ENCODE data around the gene PDE4C. TPM values are rescaled to one million over a fixed set of nuclear protein-coding genes. Genes with fewer than 3 reads are reported as not detected.
"Not testable (repeated sequence)": the region's sequence is repeated elsewhere in the genome, so short reads cannot be mapped to it uniquely, and the experiment has no call there.

Gene PDE4C
- total RNA-seq, 1 experiment from 2014 or later = 0.13 TPM

- peak; percentile 32 for DNase-seq (ENCODE audit: low read depth)
Observed at GRCh38 chr19:18223860-18224524, 2.2 kb downstream of the PDE4C start.

GRCh38 chr19:18221815-18222725 is 4.2 kb downstream of the PDE4C start:
- no peak for DNase-seq (ENCODE audit: low read depth)

- no peak for DNase-seq (ENCODE audit: low read depth)
Observed at GRCh38 chr19:18220632-18221275, 5.5 kb downstream of the PDE4C start.

GRCh38 chr19:18219911-18220631 is 6.2 kb downstream of the PDE4C start:
- DNase-seq (ENCODE audit: low read depth) = no peak

GRCh38 chr19:18218600-18218999 is 7.6 kb downstream of the PDE4C start:
- no peak for DNase-seq (ENCODE audit: low read depth)

GRCh38 chr19:18218159-18218558 is 8.1 kb downstream of the PDE4C start:
- DNase-seq (ENCODE audit: low read depth) = no peak

GRCh38 chr19:18216789-18217188 is 9.4 kb downstream of the PDE4C start:
- no peak for DNase-seq (ENCODE audit: low read depth)

GRCh38 chr19:18214779-18215433 is 11.3 kb downstream of the PDE4C start:
- peak; percentile 61 for DNase-seq (ENCODE audit: low read depth)

GRCh38 chr19:18211683-18212082 is 14.6 kb downstream of the PDE4C start:
- no peak for DNase-seq (ENCODE audit: low read depth)

GRCh38 chr19:18209912-18210311 is 16.3 kb downstream of the PDE4C start:
- not testable (repeated sequence) for DNase-seq (ENCODE audit: low read depth)

GRCh38 chr19:18208098-18208951 is 17.9 kb downstream of the PDE4C start:
- DNase-seq (ENCODE audit: low read depth) = no peak

GRCh38 chr19:18206018-18206417 is 20.2 kb downstream of the PDE4C start:
- no peak for DNase-seq (ENCODE audit: low read depth)

GRCh38 chr19:18205200-18205892 is 20.9 kb downstream of the PDE4C start:
- DNase-seq (ENCODE audit: low read depth) = peak; percentile 22

- peak; percentile 7 for DNase-seq (ENCODE audit: low read depth)
Observed at GRCh38 chr19:18204394-18205199, 21.6 kb downstream of the PDE4C start.

GRCh38 chr19:18203863-18204393 is 22.3 kb downstream of the PDE4C start, which contains the start of gene RAB3A:
RAB3A (minus strand) TSS chr19:18204042; CDS start chr19:18202740, 1,302 bp downstream.
- peak; percentile 100 for DNase-seq (ENCODE audit: low read depth)

GRCh38 chr19:18203408-18203862 is 22.8 kb downstream of the PDE4C start:
- no peak for DNase-seq (ENCODE audit: low read depth)

GRCh38 chr19:18202778-18203407 is 23.3 kb downstream of the PDE4C start:
- no peak for DNase-seq (ENCODE audit: low read depth)
